ENCODE results near the gene ZNF618. TPM values are rescaled to one million over a fixed set of nuclear protein-coding genes. Genes with fewer than 3 reads are reported as not detected.

The ZNF618 gene
- total RNA-seq, 1 experiment from 2014 or later, result 29.4 TPM

DNA sequence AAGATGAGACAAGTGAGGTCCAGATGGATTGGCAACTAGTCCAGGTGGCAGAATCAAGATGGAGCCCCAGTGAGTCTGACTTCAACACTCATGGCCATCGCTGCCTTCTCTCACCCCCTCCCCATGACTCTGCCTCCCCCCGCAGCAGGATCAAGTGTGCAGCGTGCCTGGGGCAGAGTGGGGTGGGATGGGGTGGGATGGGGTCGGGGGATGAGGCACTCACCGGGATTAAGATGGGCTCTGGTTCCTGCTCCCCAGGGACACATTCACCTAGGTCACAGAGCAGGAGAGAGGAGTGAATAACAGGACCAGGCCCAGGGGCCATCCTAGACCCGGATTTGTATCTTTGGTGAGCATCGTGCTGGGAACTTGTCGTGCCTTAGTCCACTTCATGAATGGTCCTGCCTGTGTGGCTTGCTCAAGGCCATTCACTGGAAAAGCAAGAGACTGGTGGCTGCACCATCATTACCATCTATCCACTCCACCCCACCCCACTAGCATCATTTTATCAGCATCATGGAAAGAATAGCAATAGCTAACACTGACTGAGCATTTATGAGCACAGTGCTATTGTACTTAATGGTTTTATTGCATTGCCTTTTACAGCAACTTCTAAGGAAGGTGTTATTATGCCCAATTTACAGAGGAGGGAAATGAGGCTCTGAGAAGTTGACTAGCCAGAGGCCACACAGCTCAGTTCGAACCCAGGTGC lies 193.5 kb downstream of the ZNF618 start:
- Histone ChIP-seq H3K27me3 (replicated peaks; ENCODE audit: insufficient read depth, low read depth, low read length, poor library complexity) (no peaks in the 10 kb centered on the region), H3K9me3 (ENCODE audit: low read depth, low read length, poor library complexity, severe bottlenecking) (no peaks in the 10 kb centered on the region), H3K27ac (ENCODE audit: low read depth, low read length, poor library complexity, severe bottlenecking) (no peak overlapping the region), H3K4me1 (ENCODE audit: insufficient read depth, low read length, poor library complexity, severe bottlenecking) (no peaks in the 10 kb centered on the region), H3K4me3 (ENCODE audit: low read depth, low read length, poor library complexity, severe bottlenecking) (no peak overlapping the region), H3K36me3 (ENCODE audit: insufficient read depth, low read length, poor library complexity, severe bottlenecking) (no peaks in the 10 kb centered on the region)
- BruUV-seq (replicated peaks), result no TSS peak
- intact Hi-C loops (cut with micrococcal nuclease; ENCODE audit: unreplicated experiment), result loop anchor here (5.0 kb wide), 1 partner anchor 332 kb away; no protein-coding TSS in a partner anchor
- POLR2A ChIA-PET (ENCODE audit: low non-redundant PET), result interaction anchor here (0.6 kb wide), 1 partner anchor 40 kb away, joined by 8 read pairs; no protein-coding TSS in a partner anchor
- TF ChIP-seq EZH2 (IDR thresholded peaks at IDR 0.05; ENCODE audit: borderline replicate concordance, low read depth, low read length, poor library complexity, severe bottlenecking), result no peak
- TF ChIP-seq, protein P1, sequence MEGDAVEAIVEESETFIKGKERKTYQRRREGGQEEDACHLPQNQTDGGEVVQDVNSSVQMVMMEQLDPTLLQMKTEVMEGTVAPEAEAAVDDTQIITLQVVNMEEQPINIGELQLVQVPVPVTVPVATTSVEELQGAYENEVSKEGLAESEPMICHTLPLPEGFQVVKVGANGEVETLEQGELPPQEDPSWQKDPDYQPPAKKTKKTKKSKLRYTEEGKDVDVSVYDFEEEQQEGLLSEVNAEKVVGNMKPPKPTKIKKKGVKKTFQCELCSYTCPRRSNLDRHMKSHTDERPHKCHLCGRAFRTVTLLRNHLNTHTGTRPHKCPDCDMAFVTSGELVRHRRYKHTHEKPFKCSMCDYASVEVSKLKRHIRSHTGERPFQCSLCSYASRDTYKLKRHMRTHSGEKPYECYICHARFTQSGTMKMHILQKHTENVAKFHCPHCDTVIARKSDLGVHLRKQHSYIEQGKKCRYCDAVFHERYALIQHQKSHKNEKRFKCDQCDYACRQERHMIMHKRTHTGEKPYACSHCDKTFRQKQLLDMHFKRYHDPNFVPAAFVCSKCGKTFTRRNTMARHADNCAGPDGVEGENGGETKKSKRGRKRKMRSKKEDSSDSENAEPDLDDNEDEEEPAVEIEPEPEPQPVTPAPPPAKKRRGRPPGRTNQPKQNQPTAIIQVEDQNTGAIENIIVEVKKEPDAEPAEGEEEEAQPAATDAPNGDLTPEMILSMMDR (conservative IDR thresholded peaks at IDR 0.05; ENCODE audit: low read depth, low read length), result no peak
- CTCF ChIA-PET, result no interaction called here
- no peak for DNase-seq (ENCODE audit: low spot score)

GRCh38 chr9:114070188-114071103 lies 194.3 kb downstream of the ZNF618 start:
- intact Hi-C loops (cut with micrococcal nuclease; ENCODE audit: unreplicated experiment), result loop anchor here (5.0 kb wide), 1 partner anchor 333 kb away; no protein-coding TSS in a partner anchor
- Histone ChIP-seq H3K4me3 (ENCODE audit: low read depth, low read length, poor library complexity, severe bottlenecking) (no peak overlapping the region), H3K27ac (ENCODE audit: low read depth, low read length, poor library complexity, severe bottlenecking) (no peak overlapping the region), H3K9me3 (ENCODE audit: low read depth, low read length, poor library complexity, severe bottlenecking) (no peaks in the 10 kb centered on the region), H3K4me1 (ENCODE audit: insufficient read depth, low read length, poor library complexity, severe bottlenecking) (no peaks in the 10 kb centered on the region), H3K27me3 (replicated peaks; ENCODE audit: insufficient read depth, low read depth, low read length, poor library complexity) (peaks cover 7% of the 10 kb centered on the region), H3K36me3 (ENCODE audit: insufficient read depth, low read length, poor library complexity, severe bottlenecking) (no peaks in the 10 kb centered on the region)
- no TSS peak for BruUV-seq (replicated peaks)
- TF ChIP-seq, protein P1 (conservative IDR thresholded peaks at IDR 0.05; ENCODE audit: low read depth, low read length), result no peak
- TF ChIP-seq EZH2 (IDR thresholded peaks at IDR 0.05; ENCODE audit: borderline replicate concordance, low read depth, low read length, poor library complexity, severe bottlenecking), result no peak
- ChIA-PET CTCF (no interaction called here), POLR2A (ENCODE audit: low non-redundant PET) (interaction anchor here (0.6 kb wide), 1 partner anchor 41 kb away, joined by 8 read pairs; no protein-coding TSS in a partner anchor)
- no peak for DNase-seq (ENCODE audit: low spot score)

DNA sequence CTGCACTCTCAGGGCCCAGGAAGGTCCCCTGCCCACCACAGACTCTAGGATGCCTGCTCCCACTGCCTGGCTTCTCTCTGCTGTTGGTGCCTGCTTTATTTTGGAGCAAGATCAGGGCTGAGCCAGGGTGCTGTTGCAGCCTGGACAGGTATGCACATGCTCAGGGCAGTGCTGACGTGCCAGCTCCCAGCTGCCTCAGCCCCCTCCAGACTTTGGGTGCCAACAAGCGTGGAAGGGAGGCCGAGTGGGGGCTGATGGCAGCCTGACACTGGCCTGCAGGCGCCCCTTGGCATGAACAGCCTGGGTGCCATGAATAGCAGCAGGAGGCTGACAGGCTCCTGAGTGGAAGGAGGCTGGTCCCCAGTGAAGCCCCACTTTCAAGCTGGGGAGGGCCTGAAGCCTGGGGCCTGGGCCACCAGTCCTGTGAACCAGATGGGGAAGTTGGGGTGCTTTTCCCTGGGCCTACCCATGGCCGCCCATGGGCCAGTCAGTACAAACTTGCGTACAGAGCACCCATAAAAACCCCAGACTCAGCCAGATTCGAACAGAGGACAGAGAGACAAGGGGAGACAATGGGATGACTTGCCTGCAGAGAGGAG lies 195.2 kb downstream of the ZNF618 start:
- ChIA-PET POLR2A (ENCODE audit: low non-redundant PET) (no interaction called here), CTCF (no interaction called here)
- BruUV-seq (replicated peaks), result no TSS peak
- Histone ChIP-seq H3K4me1 (ENCODE audit: insufficient read depth, low read length, poor library complexity, severe bottlenecking) (no peaks in the 10 kb centered on the region), H3K36me3 (ENCODE audit: insufficient read depth, low read length, poor library complexity, severe bottlenecking) (no peaks in the 10 kb centered on the region), H3K9me3 (ENCODE audit: low read depth, low read length, poor library complexity, severe bottlenecking) (no peaks in the 10 kb centered on the region), H3K4me3 (ENCODE audit: low read depth, low read length, poor library complexity, severe bottlenecking) (no peak overlapping the region), H3K27ac (ENCODE audit: low read depth, low read length, poor library complexity, severe bottlenecking) (no peak overlapping the region), H3K27me3 (replicated peaks; ENCODE audit: insufficient read depth, low read depth, low read length, poor library complexity) (peaks cover 8% of the 10 kb centered on the region)
- no peak for DNase-seq (ENCODE audit: low spot score)
- intact Hi-C loops (cut with micrococcal nuclease; ENCODE audit: unreplicated experiment), result loop anchor here (5.0 kb wide), 1 partner anchor 334 kb away; no protein-coding TSS in a partner anchor
- TF ChIP-seq EZH2 (IDR thresholded peaks at IDR 0.05; ENCODE audit: borderline replicate concordance, low read depth, low read length, poor library complexity, severe bottlenecking), result no peak
- TF ChIP-seq, protein P1 (conservative IDR thresholded peaks at IDR 0.05; ENCODE audit: low read depth, low read length), result no peak

Data from A673 (cell line).